SU-DHL-6 (cell line): Measurements from ENCODE around the gene RUNX1.
"Not testable (repeated sequence)": the region's sequence is repeated elsewhere in the genome, so short reads cannot be mapped to it uniquely, and the experiment has no call there.

ENCODE experiments used
- H2AFZ ChIP-seq: fragments of 200-600 bp; sonication (generic); 2 replicates; pipeline ENCODE4 v1.6.1; 2014; ENCODE audit warnings: low read depth, mild to moderate bottlenecking, moderate library complexity, mixed read lengths, antibody characterized with exemption, low read length; ENCODE audit not compliant: severe bottlenecking
- H3F3A ChIP-seq: fragments of 200-600 bp; shearing (Covaris generic); 2 replicates; pipeline ENCODE4 v1.6.0; 2016; ENCODE audit warnings: antibody characterized with exemption, mild to moderate bottlenecking; ENCODE audit not compliant: insufficient read depth
- H3K27ac ChIP-seq: fragments of 200-600 bp; sonication (generic); 2 replicates; pipeline ENCODE4 v1.5.1; 2016; ENCODE audit warnings: low read depth, mild to moderate bottlenecking, low read length, moderate library complexity, mixed read lengths
- H3K27me3 ChIP-seq: fragments of 200-600 bp; sonication (generic), shearing (Covaris generic); 2 replicates; pipeline ENCODE4 v1.6.0; 2014; ENCODE audit warnings: mild to moderate bottlenecking, low read length
- H3K36me3 ChIP-seq: fragments of 200-600 bp; sonication (generic); 2 replicates; pipeline ENCODE4 v1.6.1; 2014; ENCODE audit warnings: mild to moderate bottlenecking, low read length, mixed read lengths
- H3K4me2 ChIP-seq: fragments of 300-600, 200-600 bp; shearing (Covaris generic), sonication (generic); 2 replicates; pipeline ENCODE4 v1.6.0; 2014; ENCODE audit warnings: low read length, low read depth, mild to moderate bottlenecking; ENCODE audit not compliant: poor library complexity, severe bottlenecking
- H3K4me3 ChIP-seq: fragments of 200-600 bp; sonication (generic); 2 replicates; pipeline ENCODE4 v1.5.1; 2014; ENCODE audit warnings: antibody characterized with exemption, low read length, mild to moderate bottlenecking, mixed read lengths; ENCODE audit not compliant: insufficient read depth, poor library complexity, severe bottlenecking
- H3K79me2 ChIP-seq: fragments of 200-600 bp; sonication (generic); 2 replicates; pipeline ENCODE4 v1.6.1; 2014; ENCODE audit warnings: mild to moderate bottlenecking, low read length, moderate library complexity; ENCODE audit not compliant: insufficient read depth
- H3K9ac ChIP-seq: fragments of 200-600 bp; sonication (generic); 2 replicates; pipeline ENCODE4 v1.7.0; 2014; ENCODE audit warnings: mild to moderate bottlenecking, low read length
- H3K9me2 ChIP-seq: fragments of 200-600 bp; sonication (generic); replicated peaks from 2 replicates; pipeline ENCODE4 v1.6.1; 2014; ENCODE audit warnings: low read length; ENCODE audit not compliant: insufficient read depth
- H3K9me3 ChIP-seq: fragments of 200-600 bp; sonication (generic); 2 replicates; pipeline ENCODE4 v1.6.1; 2014; ENCODE audit warnings: low read length, mixed read lengths; ENCODE audit not compliant: insufficient read depth
- H4K20me1 ChIP-seq: fragments of 200-600 bp; sonication (generic); 2 replicates; pipeline ENCODE4 v1.6.1; 2014; ENCODE audit warnings: low read depth, mild to moderate bottlenecking, antibody characterized with exemption, low read length, moderate library complexity, mixed read lengths
- CTCF ChIP-seq: fragments of 200-600 bp; sonication (generic); IDR thresholded peaks from one replicate; pipeline ENCODE4 v1.5.1; 2017; ENCODE audit warnings: antibody characterized with exemption, mild to moderate bottlenecking, low read length, moderate library complexity; ENCODE audit not compliant: insufficient read depth, poor library complexity, severe bottlenecking
- EZH2phosphoT487 ChIP-seq: fragments of 200-600 bp; sonication (generic), shearing (Covaris generic); conservative IDR thresholded peaks from 2 replicates; pipeline ENCODE4 v1.6.1; 2018; ENCODE audit warnings: mild to moderate bottlenecking, antibody characterized with exemption, low read length, moderate library complexity, mixed read lengths

The RUNX1 gene

GRCh38 chr21:34805157-34805556, 243.9 kb downstream of the RUNX1 start:
- Histone ChIP-seq H4K20me1 (no peaks in the 10 kb centered on the region), H3F3A (no peaks in the 10 kb centered on the region), H3K27me3 (no peaks in the 10 kb centered on the region), H3K79me2 (no peaks in the 10 kb centered on the region), H3K27ac (no peak overlapping the region), H3K4me2 (no peak overlapping the region), H3K4me3 (no peak overlapping the region), H3K9ac (no peak overlapping the region), H3K9me3 (no peaks in the 10 kb centered on the region), H2AFZ (no peak overlapping the region), H3K9me2 (no peaks in the 10 kb centered on the region), H3K36me3 (peaks cover 7% of the 10 kb centered on the region; the same call in 1 of the 2 replicates)
- no peak for TF ChIP-seq EZH2phosphoT487
- TF ChIP-seq CTCF, result no peak

- H4K20me1 ChIP-seq, H3K9me3 ChIP-seq, H3F3A ChIP-seq, H3K27ac ChIP-seq, H3K9me2 ChIP-seq, H3K9ac ChIP-seq, H3K36me3 ChIP-seq, H2AFZ ChIP-seq, H3K4me2 ChIP-seq, H3K27me3 ChIP-seq, H3K4me3 ChIP-seq, H3K79me2 ChIP-seq: not testable (repeated sequence)
Observed at GRCh38 chr21:34804584-34804983, 244.5 kb downstream of the RUNX1 start.

GRCh38 chr21:34803782-34804370, 245.2 kb downstream of the RUNX1 start:
- no peak overlapping the region for H3K4me3 ChIP-seq
- H3K79me2 ChIP-seq, result no peaks in the 10 kb centered on the region
- no peak overlapping the region for H3K27ac ChIP-seq
- no peaks in the 10 kb centered on the region for H3K9me2 ChIP-seq
- no peaks in the 10 kb centered on the region for H3K27me3 ChIP-seq
- peaks cover 7% of the 10 kb centered on the region; the same call in 1 of the 2 replicates for H3K36me3 ChIP-seq
- no peaks in the 10 kb centered on the region for H3F3A ChIP-seq
- no peaks in the 10 kb centered on the region for H3K9me3 ChIP-seq
- TF ChIP-seq CTCF (no peak), EZH2phosphoT487 (no peak)
- no peak overlapping the region for H3K4me2 ChIP-seq
- no peak overlapping the region for H3K9ac ChIP-seq
- no peaks in the 10 kb centered on the region for H4K20me1 ChIP-seq
- no peak overlapping the region for H2AFZ ChIP-seq

GRCh38 chr21:34802180-34802899, 246.8 kb downstream of the RUNX1 start:
- Histone ChIP-seq H3K9me2 (no peaks in the 10 kb centered on the region), H3K4me3 (no peak overlapping the region), H3K9me3 (no peaks in the 10 kb centered on the region), H3K27me3 (no peaks in the 10 kb centered on the region), H2AFZ (no peak overlapping the region), H3K27ac (no peak overlapping the region), H3K4me2 (no peak overlapping the region), H4K20me1 (no peaks in the 10 kb centered on the region), H3K36me3 (peaks cover 12% of the 10 kb centered on the region; the same call in 1 of the 2 replicates), H3K79me2 (no peaks in the 10 kb centered on the region), H3F3A (no peaks in the 10 kb centered on the region), H3K9ac (no peak overlapping the region)
- TF ChIP-seq EZH2phosphoT487 (no peak), CTCF (no peak)
